ENCODE measurements around the gene HNF1A. TPM values are rescaled to one million over a fixed set of nuclear protein-coding genes. Genes with fewer than 3 reads are reported as not detected.

The HNF1A gene
- total RNA-seq, 4 donors from 2014 or later: not detected

GRCh38 chr12:120959111-120959878 lies 19.0 kb upstream of the HNF1A start:
- Histone ChIP-seq H3K4me1 (no peaks in the 10 kb centered on the region), H3K27ac (peak overlapping the region in 1 of 4 donors; percentile 45), H3K4me3 (no peak overlapping the region), H3K36me3 (no peaks in the 10 kb centered on the region), H3K27me3 (no peaks in the 10 kb centered on the region), H3K9me3 (peaks cover 0 to 3% (median 0%) of the 10 kb centered on the region in 4 donors)
- no peak for DNase-seq (ENCODE audit: low spot score in 2 of 2)
- WGBS, 2 donors: 70 to 81% methylated on average over 13 of the region's 13 CpGs
- TF ChIP-seq CTCF (IDR thresholded peaks at IDR 0.05) (no peak), POLR2A (IDR thresholded peaks at IDR 0.05) (no peak), EP300 (IDR thresholded peaks at IDR 0.05) (no peak)

- no peaks in the 10 kb centered on the region for H3K27me3 ChIP-seq
- H3K36me3 ChIP-seq: no peaks in the 10 kb centered on the region
- H3K4me1 ChIP-seq: no peaks in the 10 kb centered on the region
- no peak overlapping the region for H3K4me3 ChIP-seq
- peak overlapping the region in 1 of 4 donors; percentile 26 for H3K27ac ChIP-seq
- WGBS, 2 donors: 77 to 82% methylated on average over 7 of the region's 7 CpGs
- H3K9me3 ChIP-seq: no peaks in the 10 kb centered on the region
- TF ChIP-seq CTCF (IDR thresholded peaks at IDR 0.05): no peak
- TF ChIP-seq POLR2A (IDR thresholded peaks at IDR 0.05): no peak
- no peak for TF ChIP-seq EP300 (IDR thresholded peaks at IDR 0.05)
- no peak for DNase-seq (ENCODE audit: low spot score in 2 of 2)
Measured at GRCh38 chr12:120960657-120961056, 17.7 kb upstream of the HNF1A start.

DNA sequence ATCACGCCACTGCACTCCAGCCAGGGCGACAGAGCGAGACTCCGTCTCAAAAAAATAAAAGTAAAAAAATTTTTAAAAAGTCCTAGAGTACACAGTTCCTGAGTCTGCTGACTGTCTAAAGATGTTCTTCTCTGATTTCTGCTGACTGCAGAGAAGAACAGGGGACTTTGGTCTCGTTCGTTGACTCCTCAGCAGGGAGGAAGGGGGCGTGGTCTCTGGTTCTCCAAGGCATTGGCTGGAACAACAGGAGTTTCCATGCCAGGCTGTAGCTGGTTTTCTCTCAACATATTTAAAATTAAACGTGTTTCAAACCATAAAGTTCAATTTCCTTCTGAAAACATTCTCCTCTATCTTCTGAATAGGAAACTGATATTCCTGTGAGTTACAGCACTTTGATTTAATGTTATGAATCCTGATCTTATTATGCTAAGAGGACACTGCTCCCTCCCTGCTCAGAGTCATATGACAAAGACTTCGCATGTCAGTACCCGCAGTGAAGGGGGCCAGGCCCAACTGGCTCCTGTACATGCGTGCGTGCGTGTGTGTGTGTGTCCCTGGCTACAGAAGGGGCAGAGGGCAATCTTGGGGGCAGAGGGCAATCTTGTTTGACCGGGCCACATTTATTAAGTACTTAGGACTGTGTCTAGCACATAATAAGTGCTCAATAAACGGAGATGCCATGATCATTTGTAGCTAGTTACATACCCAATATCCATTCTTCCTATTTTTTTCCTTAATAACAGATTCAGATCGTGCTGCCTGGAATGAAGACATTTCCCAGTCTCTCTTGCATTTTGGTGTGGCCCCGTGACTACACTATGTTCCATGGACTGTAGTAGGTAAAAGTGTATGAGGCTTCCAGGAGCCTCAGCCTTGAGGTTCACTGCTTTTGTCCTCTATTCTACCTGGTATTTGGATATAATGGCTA lies 16.5 kb upstream of the HNF1A start:
- Histone ChIP-seq H3K36me3 (no peaks in the 10 kb centered on the region), H3K9me3 (no peaks in the 10 kb centered on the region), H3K4me1 (no peaks in the 10 kb centered on the region), H3K27ac (peak overlapping the region in 1 of 4 donors; percentile 23), H3K4me3 (no peak overlapping the region), H3K27me3 (no peaks in the 10 kb centered on the region)
- DNase-seq (ENCODE audit: low spot score in 2 of 2): peak; percentile 26 to 46
- TF ChIP-seq EP300 (IDR thresholded peaks at IDR 0.05): no peak
- 65 to 68% methylated on average over 17 of the region's 17 CpGs for whole genome bisulfite sequencing, 2 donors

DNA sequence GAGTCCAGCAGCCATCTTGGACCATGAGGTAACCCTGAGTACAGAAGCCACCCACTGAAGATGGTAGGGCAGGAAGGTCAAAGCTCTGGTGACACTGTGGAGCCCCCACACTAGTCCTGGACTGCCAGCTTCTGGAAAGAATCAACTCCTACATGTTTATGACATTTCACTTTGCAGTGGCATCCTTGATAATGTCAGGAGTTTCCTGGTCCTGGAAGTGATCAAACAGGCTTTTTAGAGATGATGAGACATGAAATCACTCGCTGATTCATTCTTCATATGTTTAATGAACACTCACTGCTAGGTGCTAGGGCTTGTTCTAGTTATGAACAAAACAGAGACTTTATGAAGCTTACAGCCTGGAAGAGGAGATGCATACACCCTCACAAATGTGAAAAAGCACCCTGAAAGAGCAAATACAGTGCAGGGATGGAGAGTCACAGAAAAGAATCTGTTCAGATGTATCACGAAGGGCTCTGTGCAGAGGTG lies 15.8 kb upstream of the HNF1A start:
- Histone ChIP-seq H3K27ac (no peak overlapping the region), H3K4me3 (no peak overlapping the region), H3K9me3 (no peaks in the 10 kb centered on the region), H3K27me3 (no peaks in the 10 kb centered on the region), H3K36me3 (no peaks in the 10 kb centered on the region), H3K4me1 (no peaks in the 10 kb centered on the region)
- DNase-seq (ENCODE audit: low spot score in 2 of 2): no peak
- no peak for TF ChIP-seq POLR2A (IDR thresholded peaks at IDR 0.05)
- no peak for TF ChIP-seq CTCF (IDR thresholded peaks at IDR 0.05)
- no peak for TF ChIP-seq EP300 (IDR thresholded peaks at IDR 0.05)
- WGBS, 2 donors: 79 to 84% methylated on average over 2 of the region's 2 CpGs

DNA sequence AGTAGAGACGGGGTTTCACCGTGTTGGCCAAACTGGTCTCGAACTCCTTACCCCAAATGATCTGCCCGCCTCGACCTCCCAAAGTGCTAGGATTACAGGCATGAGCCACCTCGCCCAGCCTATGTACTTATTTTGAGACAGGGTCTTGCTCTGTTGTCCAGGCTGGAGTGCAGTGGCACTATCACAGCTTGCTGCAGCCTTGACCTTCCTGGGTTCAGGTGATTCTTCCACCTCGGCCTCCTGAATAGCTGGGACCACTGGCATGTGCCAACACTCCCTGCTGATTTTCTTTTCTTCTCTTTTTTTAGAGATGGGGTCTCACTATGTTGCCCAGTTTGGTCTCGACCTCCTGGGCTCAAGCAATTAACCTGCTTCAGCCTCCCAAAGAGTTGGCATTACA lies 14.0 kb upstream of the HNF1A start:
- H3K27ac ChIP-seq: no peak overlapping the region
- DNase-seq (ENCODE audit: low spot score in 2 of 2): no peak
- no peaks in the 10 kb centered on the region for H3K9me3 ChIP-seq
- H3K36me3 ChIP-seq: no peaks in the 10 kb centered on the region
- TF ChIP-seq CTCF (IDR thresholded peaks at IDR 0.05): no peak
- no peak for TF ChIP-seq POLR2A (IDR thresholded peaks at IDR 0.05)
- TF ChIP-seq EP300 (IDR thresholded peaks at IDR 0.05): no peak
- WGBS, 2 donors: 86 to 89% methylated on average over 8 of the region's 8 CpGs
- no peak overlapping the region for H3K4me3 ChIP-seq
- H3K4me1 ChIP-seq: no peaks in the 10 kb centered on the region
- H3K27me3 ChIP-seq: no peaks in the 10 kb centered on the region
